Urothelium cell line (cell line): ENCODE measurements around the gene TAF11L7.
A peak's percentile ranks its signal among the peaks of the same experiment; 100 is the strongest.
"Not testable (repeated sequence)": the region's sequence is repeated elsewhere in the genome, so short reads cannot be mapped to it uniquely, and the experiment has no call there.

ENCODE experiments used
- DNase-seq: peaks from one replicate; pipeline ENCODE4 v3.0.0; 2011; ENCODE audit warnings: low spot score, mixed read lengths
- FAIRE-seq: peaks from 2 replicates; lab custom pipeline; 2011; peaks lifted over from hg19 to GRCh38; lab: Jason Lieb, UNC

The TAF11L7 gene

GRCh38 chr5:17585658-17586057 is at the start of gene TAF11L7:
Gene TAF11L7, minus strand, starts transcription at chr5:17585758.
- not testable (repeated sequence) for DNase-seq, FAIRE-seq

- no peak for FAIRE-seq
- no peak for DNase-seq
Measured at GRCh38 chr5:17634160-17634559, 48.6 kb upstream of the TAF11L7 start, which contains the start of gene TAF11L14. Gene TAF11L14, plus strand, starts transcription at chr5:17634460.

- not testable (repeated sequence) for DNase-seq, FAIRE-seq
Measured at GRCh38 chr5:17631788-17632187, 46.2 kb upstream of the TAF11L7 start, which contains the start of gene TAF11L13. Gene TAF11L13, plus strand, starts transcription at chr5:17632088.

- FAIRE-seq (no peak), DNase-seq (no peak)
Measured at GRCh38 chr5:17625686-17626085, 40.1 kb upstream of the TAF11L7 start.

GRCh38 chr5:17620627-17621026 is 35.1 kb upstream of the TAF11L7 start:
- DNase-seq (no peak), FAIRE-seq (no peak)

GRCh38 chr5:17619354-17619753 is 33.8 kb upstream of the TAF11L7 start:
- DNase-seq (peak; percentile 78), FAIRE-seq (no peak)

- DNase-seq (no peak), FAIRE-seq (no peak)
Measured at GRCh38 chr5:17614872-17615605, 29.5 kb upstream of the TAF11L7 start.

GRCh38 chr5:17610092-17610491 is 24.5 kb upstream of the TAF11L7 start, which contains the start of gene TAF11L12:
Gene TAF11L12, plus strand, starts transcription at chr5:17610392.
- not testable (repeated sequence) for FAIRE-seq, DNase-seq

- not testable (repeated sequence) for DNase-seq, FAIRE-seq
Measured at GRCh38 chr5:17607461-17607860, 21.9 kb upstream of the TAF11L7 start.

GRCh38 chr5:17604951-17605350 is 19.4 kb upstream of the TAF11L7 start:
- FAIRE-seq (peak; percentile 9), DNase-seq (no peak)

GRCh38 chr5:17603880-17604279 is 18.3 kb upstream of the TAF11L7 start, which contains the start of gene TAF11L11:
Gene TAF11L11, plus strand, starts transcription at chr5:17604183.
- FAIRE-seq, result peak; percentile 40
- DNase-seq, result not testable (repeated sequence)

- DNase-seq, FAIRE-seq: not testable (repeated sequence)
Measured at GRCh38 chr5:17597728-17598127, 12.2 kb upstream of the TAF11L7 start, which contains the start of gene TAF11L10. Gene TAF11L10, minus strand, starts transcription at chr5:17597828.

GRCh38 chr5:17594255-17594654 is 8.7 kb upstream of the TAF11L7 start, which contains the start of gene TAF11L9:
Gene TAF11L9, minus strand, starts transcription at chr5:17594394.
- not testable (repeated sequence) for DNase-seq, FAIRE-seq

- DNase-seq, FAIRE-seq: not testable (repeated sequence)
Measured at GRCh38 chr5:17590860-17591259, 5.3 kb upstream of the TAF11L7 start, which contains the start of gene TAF11L8. Gene TAF11L8, minus strand, starts transcription at chr5:17590960.
